K562 (cell line): ENCODE results near the gene KLK1. TPM values are rescaled to one million over a fixed set of nuclear protein-coding genes. Genes with fewer than 3 reads are reported as not detected.

Source experiments
- ATAC-seq: fragments of 200-7000 bp; cut with Tn5 transposase; 3 replicates; pipeline ENCODE4 v1.9.1; 2020; ENCODE audit warnings: moderate library complexity
- BruUV-seq: library from RNA; stranded (reverse); fragments of 400-500 nt; replicated peaks from 2 replicates; lab custom pipeline; 2021; lab: Mats Ljungman, UMichigan
- CTCF ChIA-PET: fragments of 300-600 bp; formaldehyde crosslinking; extraction: SDS; loops from one replicate; lab custom pipeline; 2021; ENCODE audit warnings: low intra/inter-chr PET ratio; lab: Yijun Ruan, JAX
- POLR2A ChIA-PET: fragments of 300-600, 350-650 bp; sonication (Branson Sonifier 250); formaldehyde crosslinking; extraction: SDS; loops from one replicate; lab custom pipeline; 2021; ENCODE audit warnings: antibody characterized with exemption, inconsistent platforms; lab: Yijun Ruan, JAX
- DNase-seq, 4 experiments: peaks; one replicate each; pipeline versions ENCODE4 v3.0.0 to v3.0.0-alpha.2; 2011 to 2018; ENCODE audit warnings: low spot score in 3 of 4, mixed read lengths in 3 of 4; ENCODE audit errors: extremely low read depth in 1 of 4
- FAIRE-seq: peaks from 2 replicates; lab custom pipeline; 2011; peaks lifted over from hg19 to GRCh38; lab: Jason Lieb, UNC
- H2AFZ ChIP-seq: 2 replicates; pipeline ENCODE4 v1.6.0; 2011; ENCODE audit warnings: low read depth, low read length, control low read depth, inconsistent platforms
- H3K27ac ChIP-seq: fragments of 200-600 bp; 3 replicates; pipeline ENCODE4 v1.8.0; 2011; ENCODE audit warnings: low read depth, mild to moderate bottlenecking, control low read depth, inconsistent platforms, low read length, moderate library complexity, mixed read lengths; ENCODE audit errors: extremely low read depth
- H3K27me3 ChIP-seq, 2 experiments: fragments of 300-600 bp in 1 of 2; 2 replicates in 1 of 2; 3 replicates in 1 of 2; pipeline versions ENCODE4 v1.6.0 to v1.8.0; 2011; ENCODE audit warnings: inconsistent platforms in 2 of 2, low read length in 2 of 2, mild to moderate bottlenecking in 1 of 2, mixed read lengths in 1 of 2, moderate library complexity in 1 of 2; ENCODE audit not compliant: control insufficient read depth in 2 of 2, insufficient read depth in 2 of 2
- H3K36me3 ChIP-seq: fragments of 300-600 bp; 3 replicates; pipeline ENCODE4 v1.8.0; 2011; ENCODE audit warnings: mild to moderate bottlenecking, low read length, inconsistent platforms; ENCODE audit not compliant: control insufficient read depth, insufficient read depth
- H3K4me1 ChIP-seq, 2 experiments: fragments of 200-600 bp in 1 of 2; replicated peaks in 1 of 2; 2 replicates in 1 of 2; 3 replicates in 1 of 2; pipeline versions ENCODE4 v1.5.1 to v1.8.0; 2011; ENCODE audit warnings: inconsistent platforms in 2 of 2, low read length in 2 of 2, mild to moderate bottlenecking in 1 of 2, mixed read lengths in 1 of 2, moderate library complexity in 1 of 2; ENCODE audit not compliant: control insufficient read depth in 2 of 2, insufficient read depth in 2 of 2
- H3K4me2 ChIP-seq: 2 replicates; pipeline ENCODE4 v1.6.1; 2011; ENCODE audit warnings: low read length, control low read depth, inconsistent platforms, mixed read lengths; ENCODE audit not compliant: insufficient read depth
- H3K4me3 ChIP-seq: fragments of 200-600 bp; sonication (generic), shearing (Covaris generic); 2 replicates; pipeline ENCODE4 v1.5.1; 2016; ENCODE audit warnings: control low read depth, inconsistent platforms
- H3K79me2 ChIP-seq: fragments of 200-600 bp; 3 replicates; pipeline ENCODE4 v1.8.0; 2011; ENCODE audit warnings: low read length, inconsistent platforms; ENCODE audit not compliant: control insufficient read depth, insufficient read depth
- H3K9ac ChIP-seq, 2 experiments: 2 replicates each; pipeline versions ENCODE4 v1.6.0 to v1.6.1; 2011; ENCODE audit warnings: low read depth in 2 of 2, low read length in 2 of 2, control low read depth in 1 of 2, inconsistent platforms in 1 of 2, mild to moderate bottlenecking in 1 of 2, mixed read lengths in 1 of 2; ENCODE audit not compliant: insufficient read depth in 1 of 2
- H3K9me1 ChIP-seq: one replicate; pipeline ENCODE4 v1.6.0; 2011; ENCODE audit warnings: inconsistent platforms, mild to moderate bottlenecking, low read length, moderate library complexity; ENCODE audit not compliant: control insufficient read depth, insufficient read depth
- H3K9me3 ChIP-seq: replicated peaks from 2 replicates; pipeline ENCODE4 v1.5.1; 2011; ENCODE audit warnings: low read depth, low read length, inconsistent platforms; ENCODE audit not compliant: control insufficient read depth, insufficient read depth
- H4K20me1 ChIP-seq: replicated peaks from 2 replicates; pipeline ENCODE4 v1.6.1; 2011; ENCODE audit warnings: low read length, inconsistent platforms, mixed read lengths; ENCODE audit not compliant: control insufficient read depth, insufficient read depth
- ETV5 ChIP-seq: sonication (generic); formaldehyde crosslinking; IDR thresholded peaks from 2 replicates; pipeline ENCODE4 v1.4.0; 2020; ENCODE audit warnings: low read depth, mild to moderate bottlenecking, missing genetic modification reagents
- GABPA ChIP-seq: fragments of 200-800 bp; sonication (Bioruptor generic); conservative IDR thresholded peaks from 2 replicates; pipeline ENCODE4 v1.6.1; 2016; ENCODE audit warnings: low read depth, missing genetic modification characterization, missing compliant biosample characterization
- PKNOX1 ChIP-seq: fragments of 450-650 bp; IDR thresholded peaks from 2 replicates; pipeline ENCODE4 v1.6.1; 2016
- POLR2H ChIP-seq: IDR thresholded peaks from 2 replicates; pipeline ENCODE4 v1.6.1; 2016; ENCODE audit warnings: missing genetic modification characterization, low read depth, mild to moderate bottlenecking, control low read depth, missing compliant biosample characterization, moderate library complexity
- PRDM10 ChIP-seq: fragments of 450-650 bp; IDR thresholded peaks from 2 replicates; pipeline ENCODE4 v1.6.1; 2018; ENCODE audit not compliant: partially characterized antibody
- ZFX ChIP-seq: sonication (generic); formaldehyde crosslinking; IDR thresholded peaks from 2 replicates; pipeline ENCODE4 v1.8.0; 2022; ENCODE audit warnings: mild to moderate bottlenecking, missing genetic modification reagents, moderate library complexity
- ZNF165 ChIP-seq: fragments of 250-450 bp; sonication (Bioruptor Pico); IDR thresholded peaks from 2 replicates; pipeline ENCODE4 v1.4.0; 2020; ENCODE audit warnings: borderline replicate concordance
- ZNF384 ChIP-seq: IDR thresholded peaks from 2 replicates; pipeline ENCODE4 v1.6.1; 2012; ENCODE audit warnings: low read depth, low read length, improper control_type of control experiment
- WGBS: fragments of 100-300 bp; shearing (Covaris generic); methylation state at CpG from one replicate; pipeline ENCODE4 v1.1.6; 2016; ENCODE audit warnings: low coverage, mixed read lengths; ENCODE audit not compliant: insufficient coverage; ENCODE audit errors: missing lambda C conversion rate; 5-methylcytosine and 5-hydroxymethylcytosine counted together
- in situ Hi-C: fragments of 300-500 bp; cut with MboI; formaldehyde crosslinking; loops from 4 replicates; pipeline ENCODE4 v1.15.0; 2018; ENCODE audit warnings: inconsistent platforms, mixed read lengths
- intact Hi-C: fragments of 100-400 bp; cut with micrococcal nuclease; formaldehyde crosslinking; loops from 2 replicates; pipeline ENCODE4 v1.14.2; 2022
- polyA plus RNA-seq, 8 experiments: library from polyadenylated mRNA; depleted of rRNA in 4 of 8; stranded (reverse) in 5 of 8; unstranded in 3 of 8; fragments of >200 nt; fragmentation: Nextera tagmentation in 2 of 8; fragmentation: Illumina TruSeq in 1 of 8; extraction: Ambion mirVana in 2 of 8; extraction: Trizol in 1 of 8; gene quantifications; 2 replicates each; pipeline versions ENCODE4 v1.2.1 to v1.2.3, GENCODE V29; 2011 to 2014; ENCODE audit warnings: inconsistent platforms in 1 of 8, missing spikeins in 1 of 8
- total RNA-seq, 7 experiments: library from RNA; depleted of rRNA in 6 of 7; stranded (reverse); fragments of >200 nt in 6 of 7; fragmentation: Illumina TruSeq in 2 of 7; extraction: Trizol in 2 of 7; gene quantifications; 2 replicates each; pipeline versions ENCODE4 v1.2.1 to v1.2.3, GENCODE V29; 2011 to 2021; ENCODE audit warnings: low replicate concordance in 1 of 7

The KLK1 gene
- total and polyA plus RNA-seq, 9 of the 15 experiments (the other 6 are each of a cell fraction or from before 2014, with no cell fraction given), result 0.87 to 15.4 (median 9.1) TPM

DNA sequence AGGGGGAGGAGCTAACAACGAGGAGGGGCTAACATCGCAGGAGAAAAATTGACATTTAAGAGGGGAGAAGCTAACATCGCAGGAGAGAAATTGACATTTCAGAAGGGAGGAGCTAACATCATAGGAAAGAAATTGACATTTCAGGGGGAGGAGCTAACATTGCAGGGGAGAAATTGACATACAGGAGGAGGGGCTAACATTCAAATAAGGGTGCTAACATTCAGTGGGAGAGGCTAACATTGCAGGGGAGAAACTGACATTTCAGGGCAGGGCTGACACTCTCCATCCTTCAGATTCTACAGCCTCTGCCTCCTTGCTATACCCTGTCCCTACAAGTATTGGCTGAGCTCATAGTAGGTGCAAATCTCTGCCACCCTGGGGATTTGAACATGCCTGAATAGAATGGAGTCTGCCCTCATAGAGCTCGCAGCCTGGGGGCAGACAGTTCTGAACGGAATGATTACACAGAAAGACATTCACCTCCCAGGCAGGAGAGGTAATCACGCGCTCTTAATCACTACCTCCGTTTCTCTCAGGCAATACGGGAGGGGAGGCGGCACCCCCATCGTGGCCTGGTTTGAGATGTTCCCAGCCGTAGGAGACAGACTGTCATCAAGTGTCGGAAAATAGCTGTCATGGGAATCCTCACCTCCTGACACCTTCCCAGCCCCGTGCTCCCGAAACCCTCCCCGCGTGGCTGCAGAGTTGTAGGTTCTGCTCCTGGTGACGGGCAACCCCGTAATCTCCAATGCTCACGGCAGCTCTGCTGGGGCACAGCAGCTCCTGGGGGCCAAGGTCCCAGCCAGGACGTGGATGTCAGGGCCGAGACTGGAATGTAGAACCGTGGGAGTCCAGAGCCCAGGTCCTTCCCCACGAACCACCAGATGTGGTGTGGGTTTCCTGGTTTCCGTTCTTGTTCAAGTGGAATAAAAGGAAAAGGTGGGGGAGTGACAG, 43.8 kb downstream of the KLK1 start:
- no peak overlapping the region for H2AFZ ChIP-seq
- no peak overlapping the region for H3K4me3 ChIP-seq
- H3K4me1 ChIP-seq, result peaks cover 21 to 27% of the 10 kb centered on the region in 2 experiments; a peak in 4 of 5 replicates
- WGBS, result 34% methylated on average over 25 of the region's 25 CpGs
- no peaks in the 10 kb centered on the region for H3K9me1 ChIP-seq
- ChIA-PET CTCF (interaction anchor here (1.0 to 1.4 kb wide), 2 partner anchors 74 to 242 kb away, joined by 3 to 7 read pairs; no protein-coding TSS in a partner anchor), POLR2A (interaction anchor here (0.6 to 2.9 kb wide), 14 partner anchors 13 to 351 kb away, joined by 3 to 13 read pairs (median 4); partner anchors contain the start of gene CLEC11A)
- H3K79me2 ChIP-seq, result no peaks in the 10 kb centered on the region
- peak; percentile 35; the same call in 1 of the 3 replicates for ATAC-seq
- BruUV-seq, result no TSS peak
- H3K27me3 ChIP-seq, result no peaks in the 10 kb centered on the region
- H3K9ac ChIP-seq, result no peak overlapping the region
- FAIRE-seq, result no peak
- H3K9me3 ChIP-seq, result no peaks in the 10 kb centered on the region
- H3K27ac ChIP-seq, result no peak overlapping the region
- H3K36me3 ChIP-seq, result no peaks in the 10 kb centered on the region
- TF ChIP-seq GABPA (tag), result no peak
- peak; percentile 78 for TF ChIP-seq PRDM10
- TF ChIP-seq POLR2H (tag), result no peak
- TF ChIP-seq PKNOX1, result peak; percentile 61; the same call in 1 of the 2 replicates
- TF ChIP-seq ETV5 (CRISPR knock-in tag), result no peak
- TF ChIP-seq ZNF165 (CRISPR knock-in tag), result no peak
- TF ChIP-seq ZFX (CRISPR knock-in tag), result 0 out of 2 replicates have a peak, but pooled peaks have one; percentile 1
- no peak for TF ChIP-seq ZNF384
- in situ Hi-C loops, result loop anchor here (5.0 to 10.0 kb wide), 2 partner anchors 247 to 425 kb away; no protein-coding TSS in a partner anchor
- no peaks in the 10 kb centered on the region for H4K20me1 ChIP-seq
- peak in 1 of 4 experiments; percentile 42 for DNase-seq
- H3K4me2 ChIP-seq, result no peak overlapping the region
- intact Hi-C loops, result loop anchor here (5.0 kb wide), 1 partner anchor 172 kb away; no protein-coding TSS in a partner anchor
